T-helper 2 cell (primary cell): ENCODE data around the gene PCNX2.

Source experiments
- DNase-seq, 5 experiments: peaks; one replicate each; pipeline versions ENCODE4 v3.0.0 to v3.0.0-alpha.2; 2012 to 2022

The PCNX2 gene

GRCh38 chr1:233313434-233314155 lies 18.1 kb upstream of the PCNX2 start:
- no peak for DNase-seq

- peak in 1 of 5 experiments; percentile 46 for DNase-seq
Measured at GRCh38 chr1:233304489-233305102, 9.1 kb upstream of the PCNX2 start.

- no peak for DNase-seq
Measured at GRCh38 chr1:233300326-233300725, 4.8 kb upstream of the PCNX2 start.

GRCh38 chr1:233299450-233299849 lies 3.9 kb upstream of the PCNX2 start:
- DNase-seq = no peak

GRCh38 chr1:233295975-233296322 lies 424 bp upstream of the PCNX2 start:
- DNase-seq = no peak

GRCh38 chr1:233294913-233295236 lies 650 bp downstream of the PCNX2 start:
- DNase-seq = peak in 3 of 5 experiments; percentile 28 to 72 (median 36)

- DNase-seq = no peak
Measured at GRCh38 chr1:233293556-233294446, 1.7 kb downstream of the PCNX2 start.

GRCh38 chr1:233290396-233291034 lies 5.0 kb downstream of the PCNX2 start:
- DNase-seq = no peak

- DNase-seq = no peak
Measured at GRCh38 chr1:233289676-233290075, 5.8 kb downstream of the PCNX2 start.

- DNase-seq = no peak
Measured at GRCh38 chr1:233282582-233282886, 13.0 kb downstream of the PCNX2 start.

GRCh38 chr1:233281711-233282581 lies 13.6 kb downstream of the PCNX2 start:
- peak in 3 of 5 experiments; percentile 1 to 80 (median 15) for DNase-seq

GRCh38 chr1:233279971-233280370 lies 15.6 kb downstream of the PCNX2 start:
- DNase-seq = no peak

GRCh38 chr1:233278631-233279030 lies 16.9 kb downstream of the PCNX2 start:
- DNase-seq = no peak

GRCh38 chr1:233277637-233278606 lies 17.6 kb downstream of the PCNX2 start:
- no peak for DNase-seq

GRCh38 chr1:233269656-233270055 lies 25.9 kb downstream of the PCNX2 start:
- DNase-seq = peak in 1 of 5 experiments; percentile 19

GRCh38 chr1:233268389-233269022 lies 27.0 kb downstream of the PCNX2 start:
- DNase-seq = no peak

- no peak for DNase-seq
Measured at GRCh38 chr1:233261695-233262094, 33.8 kb downstream of the PCNX2 start.

- peak in 1 of 5 experiments; percentile 60 for DNase-seq
Measured at GRCh38 chr1:233261206-233261605, 34.3 kb downstream of the PCNX2 start.

- DNase-seq = no peak
Measured at GRCh38 chr1:233257786-233258185, 37.7 kb downstream of the PCNX2 start.

GRCh38 chr1:233256789-233257188 lies 38.7 kb downstream of the PCNX2 start:
- no peak for DNase-seq

- no peak for DNase-seq
Measured at GRCh38 chr1:233256191-233256590, 39.3 kb downstream of the PCNX2 start.
